ENCODE data around the gene TOR1B.
"Not testable (repeated sequence)": the region's sequence is repeated elsewhere in the genome, so short reads cannot be mapped to it uniquely, and the experiment has no call there.

Gene TOR1B, protein sequence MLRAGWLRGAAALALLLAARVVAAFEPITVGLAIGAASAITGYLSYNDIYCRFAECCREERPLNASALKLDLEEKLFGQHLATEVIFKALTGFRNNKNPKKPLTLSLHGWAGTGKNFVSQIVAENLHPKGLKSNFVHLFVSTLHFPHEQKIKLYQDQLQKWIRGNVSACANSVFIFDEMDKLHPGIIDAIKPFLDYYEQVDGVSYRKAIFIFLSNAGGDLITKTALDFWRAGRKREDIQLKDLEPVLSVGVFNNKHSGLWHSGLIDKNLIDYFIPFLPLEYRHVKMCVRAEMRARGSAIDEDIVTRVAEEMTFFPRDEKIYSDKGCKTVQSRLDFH

GRCh38 chr9:129802833-129803675 lies at the start of gene TOR1B:
Gene TOR1B, plus strand, starts transcription at chr9:129803184. Its CDS starts 29 bp downstream, at chr9:129803213.
- DNase-seq = peak; percentile 43 to 92 (median 86)

DNA sequence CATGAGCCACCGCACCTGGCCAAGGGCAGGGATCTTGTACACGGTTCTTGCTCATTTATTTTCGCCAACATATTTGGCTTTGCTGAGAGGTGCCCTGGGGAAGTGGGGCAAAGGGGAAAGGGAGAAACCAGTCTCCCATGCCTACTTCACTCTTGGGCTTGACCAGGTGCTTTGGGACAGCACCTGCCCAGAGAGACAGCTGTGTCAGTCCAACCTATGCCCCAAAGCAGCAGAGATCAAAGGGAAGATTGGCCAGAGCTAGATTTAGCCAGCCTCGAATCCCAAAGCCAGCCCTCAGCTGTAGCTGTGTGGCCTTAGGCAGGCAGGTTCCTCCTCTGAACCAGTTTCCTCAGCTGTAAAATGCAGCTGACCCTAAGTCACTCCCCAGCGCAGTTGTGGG lies 47.8 kb upstream of the TOR1B start:
- no peak for DNase-seq

DNA sequence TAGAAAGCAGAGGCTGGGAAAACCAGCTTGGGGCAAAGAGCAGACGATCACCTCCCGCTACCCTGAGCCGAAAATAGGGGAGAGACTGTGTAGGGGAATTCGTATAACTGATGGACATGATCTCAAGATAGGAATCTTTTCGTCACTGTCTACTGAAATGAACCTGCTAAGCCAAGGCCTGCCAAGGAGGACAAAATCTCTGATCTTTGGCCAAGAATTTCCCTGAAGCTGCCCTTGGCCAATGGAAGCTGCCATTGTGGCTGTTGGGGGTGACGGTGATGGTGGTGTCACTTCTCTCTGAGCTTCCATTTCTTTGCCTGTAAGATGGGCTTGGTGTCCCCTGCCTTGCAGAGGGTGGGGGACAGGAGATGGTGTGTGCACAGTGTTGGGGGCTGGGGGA lies 46.8 kb upstream of the TOR1B start:
- DNase-seq = no peak

GRCh38 chr9:129757045-129757444 lies 45.9 kb upstream of the TOR1B start:
- no peak for DNase-seq

DNA sequence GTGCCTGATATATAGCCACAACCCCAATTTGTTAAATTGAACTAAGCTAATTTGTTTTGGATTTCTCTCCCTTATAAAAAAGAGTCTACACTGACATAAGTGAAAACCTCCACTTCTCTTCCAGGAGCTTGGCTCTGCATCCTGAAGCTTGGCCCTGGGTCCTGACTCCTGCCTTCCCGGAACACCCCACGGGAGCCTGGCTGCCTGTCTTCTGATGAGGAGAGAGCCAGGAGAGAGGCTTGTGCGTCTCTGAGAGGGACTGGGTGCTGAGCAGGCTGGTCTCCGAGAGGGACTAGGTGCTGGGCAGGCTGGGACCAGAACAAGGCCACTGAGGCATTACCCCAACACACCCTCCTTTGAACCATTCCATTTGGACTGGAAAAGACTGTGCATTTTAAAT lies 43.7 kb upstream of the TOR1B start:
- no peak for DNase-seq

- DNase-seq = no peak
These were observed 43.0 kb upstream of the TOR1B start for GRCh38 chr9:129759804-129760502.

- DNase-seq = not testable (repeated sequence)
These were observed 42.2 kb upstream of the TOR1B start for GRCh38 chr9:129760784-129761183.

DNA sequence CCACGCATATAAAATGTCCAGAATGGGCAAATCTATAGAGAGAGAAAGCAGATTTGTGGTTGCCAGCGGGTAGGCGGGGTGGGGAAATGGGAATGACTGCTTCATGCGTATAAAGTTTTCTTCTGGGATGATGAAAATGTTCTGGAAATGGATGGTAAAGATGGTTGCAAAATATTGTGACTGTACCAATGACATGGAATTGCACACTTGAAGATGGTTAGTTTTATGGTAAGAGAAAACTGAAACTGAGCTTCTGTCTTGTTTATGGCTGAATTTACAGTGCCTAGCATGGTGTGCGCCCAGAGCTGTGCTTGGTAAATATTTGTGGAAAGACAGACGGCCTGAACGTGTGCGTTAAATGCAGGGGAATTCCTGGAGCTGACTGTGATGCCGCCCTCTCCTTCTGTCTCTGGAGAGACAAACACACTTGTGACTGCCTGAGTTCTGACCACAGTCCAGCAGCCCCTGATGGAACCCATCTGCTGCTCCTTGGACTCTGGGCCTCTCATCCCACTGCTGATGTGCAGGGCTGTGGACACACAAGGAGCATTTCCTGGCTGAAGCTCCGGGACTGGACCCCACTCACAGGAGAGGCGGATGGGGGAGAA lies 41.6 kb upstream of the TOR1B start:
- DNase-seq = no peak

DNA sequence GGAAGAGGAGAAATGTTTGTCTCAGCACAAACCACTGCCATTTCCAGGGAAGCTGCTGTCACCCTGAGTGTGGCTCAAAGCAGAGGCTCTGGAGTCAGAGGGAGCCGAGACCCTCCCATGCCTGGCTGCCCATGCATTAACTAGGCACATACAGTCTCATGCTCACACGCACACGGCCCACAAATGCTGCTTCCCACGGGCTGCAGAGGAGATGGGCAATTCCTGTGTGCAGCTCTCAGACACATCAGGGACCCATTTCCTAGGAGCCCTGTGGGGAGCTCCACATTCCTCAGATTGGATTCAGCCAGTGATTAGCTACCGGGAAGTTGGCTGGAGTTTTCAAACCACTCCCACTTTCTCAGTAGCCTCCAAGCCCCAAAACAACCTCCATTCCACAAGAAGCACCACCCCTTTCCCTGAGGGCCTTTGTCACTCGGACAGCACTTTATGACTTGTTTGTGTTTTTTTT lies 41.0 kb upstream of the TOR1B start:
- DNase-seq = no peak

- not testable (repeated sequence) for DNase-seq
These were observed 40.5 kb upstream of the TOR1B start for GRCh38 chr9:129762370-129762984.

GRCh38 chr9:129762985-129763926 lies 39.7 kb upstream of the TOR1B start:
- DNase-seq = no peak

DNA sequence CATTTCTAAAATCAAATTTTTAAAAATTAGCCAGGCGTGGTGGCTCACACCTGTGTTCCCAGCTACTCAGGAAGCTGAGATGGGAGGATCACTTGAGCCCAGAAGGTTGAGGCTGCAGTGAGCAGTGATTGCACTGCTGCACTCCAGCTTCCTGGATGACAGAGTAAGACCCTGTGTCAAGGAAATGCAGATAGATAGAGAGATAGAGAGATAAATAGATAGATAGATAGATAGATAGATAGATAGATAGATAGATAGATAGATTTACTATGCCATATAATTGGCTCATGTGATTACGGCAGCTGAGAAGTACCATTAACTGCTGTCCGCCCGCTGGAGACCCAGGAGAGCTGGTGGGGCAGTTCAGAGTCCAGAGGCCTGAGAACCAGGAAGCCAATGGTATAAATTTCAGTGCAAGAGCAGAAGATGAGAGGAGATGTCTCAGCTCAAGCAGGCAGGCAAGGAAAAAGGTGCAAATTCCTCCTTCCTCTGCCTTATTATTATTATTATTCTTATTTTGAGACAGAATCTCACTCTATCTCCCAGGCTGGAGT lies 37.1 kb upstream of the TOR1B start:
- DNase-seq = no peak

- DNase-seq = no peak
These were observed 34.5 kb upstream of the TOR1B start for GRCh38 chr9:129768486-129768885.

GRCh38 chr9:129769669-129770068 lies 33.3 kb upstream of the TOR1B start:
- no peak for DNase-seq

GRCh38 chr9:129770741-129771140 lies 32.2 kb upstream of the TOR1B start:
- DNase-seq = no peak

GRCh38 chr9:129773262-129774048 lies 29.5 kb upstream of the TOR1B start:
- no peak for DNase-seq

DNA sequence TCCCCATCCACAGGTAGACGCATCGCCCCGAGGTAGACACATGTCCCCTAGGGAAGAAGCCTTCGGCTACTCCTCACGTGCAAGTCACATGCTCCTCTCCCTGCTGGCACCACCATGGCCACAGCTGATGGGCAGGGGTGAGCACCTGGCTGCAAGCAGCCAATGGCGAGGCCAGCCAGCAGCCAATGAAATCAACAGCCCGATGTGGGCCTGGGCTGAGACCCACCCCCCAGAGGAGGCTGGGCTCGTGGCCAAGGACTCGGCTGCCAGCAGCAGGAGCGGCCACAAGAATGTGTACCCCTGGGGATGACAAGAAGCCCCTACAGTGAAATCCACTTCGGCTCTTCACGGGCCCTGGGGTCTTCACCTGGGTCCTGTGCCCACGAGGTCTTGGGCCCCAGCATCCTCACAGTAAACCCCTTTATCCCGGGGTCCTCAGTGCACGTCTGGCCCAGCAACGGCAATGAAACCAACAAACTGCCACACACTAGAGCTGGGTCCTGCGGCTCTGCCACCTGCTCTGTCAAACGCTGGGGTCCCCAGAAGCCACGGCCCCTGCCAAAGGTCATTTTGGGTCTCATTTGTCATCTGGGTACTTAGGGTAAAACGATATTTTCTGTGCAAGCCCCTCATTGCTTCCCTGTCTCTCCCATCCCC lies 28.1 kb upstream of the TOR1B start:
- DNase-seq = no peak

GRCh38 chr9:129775448-129775798 lies 27.6 kb upstream of the TOR1B start:
- DNase-seq = no peak

- DNase-seq = not testable (repeated sequence)
These were observed 26.9 kb upstream of the TOR1B start for GRCh38 chr9:129776096-129776495.
